Measurements from ENCODE around the gene FIGLA.

Gene FIGLA

GRCh38 chr2:70797506-70797905 lies 7.1 kb upstream of the FIGLA start:
- H3K4me3 ChIP-seq (ENCODE audit: low read depth, low read length), result no peak overlapping the region
- TF ChIP-seq MAX (IDR thresholded peaks at IDR 0.05; ENCODE audit: low read depth, low read length), result no peak
- no peak for TF ChIP-seq POLR2A (IDR thresholded peaks at IDR 0.05; ENCODE audit: extremely low read depth, insufficient read length)
- no peak for TF ChIP-seq CTCF (IDR thresholded peaks at IDR 0.05; ENCODE audit: low read depth, low read length)
- TF ChIP-seq MYC (IDR thresholded peaks at IDR 0.05; ENCODE audit: low read depth, low read length), result no peak
- no peak for DNase-seq (ENCODE audit: low read depth)

GRCh38 chr2:70796262-70796661 lies 5.8 kb upstream of the FIGLA start:
- H3K4me3 ChIP-seq (ENCODE audit: low read depth, low read length), result no peak overlapping the region
- TF ChIP-seq CTCF (IDR thresholded peaks at IDR 0.05; ENCODE audit: low read depth, low read length) (no peak), MYC (IDR thresholded peaks at IDR 0.05; ENCODE audit: low read depth, low read length) (no peak), MAX (IDR thresholded peaks at IDR 0.05; ENCODE audit: low read depth, low read length) (no peak), POLR2A (IDR thresholded peaks at IDR 0.05; ENCODE audit: extremely low read depth, insufficient read length) (no peak)
- no peak for DNase-seq (ENCODE audit: low read depth)

DNA sequence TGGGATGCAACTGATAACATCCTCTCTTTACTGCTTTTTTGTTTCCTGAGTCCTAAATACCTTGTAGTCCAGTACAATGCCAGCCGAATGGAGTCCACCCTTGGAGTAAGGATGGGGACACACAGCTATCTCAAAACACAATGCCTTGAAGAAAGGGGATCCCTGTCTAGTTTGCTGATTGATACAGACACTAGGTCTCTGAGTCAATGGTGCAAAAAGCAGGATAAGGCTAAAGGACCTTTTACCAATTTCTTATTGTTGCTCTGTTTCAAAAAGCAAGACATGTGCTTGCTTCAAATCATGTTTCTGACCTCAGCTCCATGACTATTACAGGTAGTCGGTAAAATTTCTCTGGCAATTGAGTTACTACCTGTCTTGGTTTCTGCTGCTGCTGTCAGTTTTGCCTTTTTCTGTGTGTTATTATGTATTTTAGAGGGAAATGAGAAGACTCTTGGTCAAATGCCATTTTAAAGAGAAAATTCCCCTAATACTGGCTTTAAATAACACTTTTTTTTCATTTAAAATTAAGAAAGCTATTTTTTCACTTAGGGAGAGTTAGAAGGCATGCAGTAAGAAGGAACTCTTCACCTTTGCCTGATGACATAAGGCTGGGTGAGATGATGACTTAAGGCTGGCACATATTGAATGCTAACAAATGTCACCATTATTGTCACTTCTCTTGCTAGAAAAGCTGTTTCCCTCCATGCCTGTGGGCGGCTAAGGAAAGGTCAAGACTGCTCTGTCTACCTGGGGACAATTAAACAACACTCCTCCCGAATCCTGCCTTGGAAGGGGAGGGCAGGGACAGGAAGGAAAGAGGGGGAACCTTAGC lies 4.9 kb upstream of the FIGLA start:
- no peak for TF ChIP-seq MYC (IDR thresholded peaks at IDR 0.05; ENCODE audit: low read depth, low read length)
- TF ChIP-seq POLR2A (IDR thresholded peaks at IDR 0.05; ENCODE audit: extremely low read depth, insufficient read length), result no peak
- H3K4me3 ChIP-seq (ENCODE audit: low read depth, low read length), result no peak overlapping the region
- DNase-seq (ENCODE audit: low read depth), result no peak

DNA sequence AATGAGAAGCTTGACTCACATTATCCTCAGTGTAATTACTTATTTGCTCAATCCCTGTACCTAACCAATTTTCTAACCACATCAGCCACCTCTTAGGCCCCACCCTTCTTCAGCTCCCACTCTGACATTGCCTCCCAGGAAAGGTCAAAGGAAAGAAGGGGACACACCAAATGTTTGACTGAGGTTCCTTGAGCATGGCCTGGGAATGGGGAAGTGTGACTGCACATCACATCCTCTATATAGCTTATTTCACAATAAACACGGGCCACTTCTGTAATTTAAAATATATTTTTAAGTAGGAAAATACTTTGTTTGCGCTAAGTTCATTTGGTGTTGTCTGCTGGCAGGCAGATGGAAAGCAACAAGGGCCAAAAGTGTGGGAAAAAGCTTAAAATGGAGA lies 3.0 kb upstream of the FIGLA start:
- DNase-seq (ENCODE audit: low read depth), result peak; percentile 44
- TF ChIP-seq POLR2A (IDR thresholded peaks at IDR 0.05; ENCODE audit: extremely low read depth, insufficient read length) (no peak), MAX (IDR thresholded peaks at IDR 0.05; ENCODE audit: low read depth, low read length) (no peak), MYC (IDR thresholded peaks at IDR 0.05; ENCODE audit: low read depth, low read length) (no peak), CTCF (IDR thresholded peaks at IDR 0.05; ENCODE audit: low read depth, low read length) (no peak)
- H3K4me3 ChIP-seq (ENCODE audit: low read depth, low read length), result no peak overlapping the region

DNA sequence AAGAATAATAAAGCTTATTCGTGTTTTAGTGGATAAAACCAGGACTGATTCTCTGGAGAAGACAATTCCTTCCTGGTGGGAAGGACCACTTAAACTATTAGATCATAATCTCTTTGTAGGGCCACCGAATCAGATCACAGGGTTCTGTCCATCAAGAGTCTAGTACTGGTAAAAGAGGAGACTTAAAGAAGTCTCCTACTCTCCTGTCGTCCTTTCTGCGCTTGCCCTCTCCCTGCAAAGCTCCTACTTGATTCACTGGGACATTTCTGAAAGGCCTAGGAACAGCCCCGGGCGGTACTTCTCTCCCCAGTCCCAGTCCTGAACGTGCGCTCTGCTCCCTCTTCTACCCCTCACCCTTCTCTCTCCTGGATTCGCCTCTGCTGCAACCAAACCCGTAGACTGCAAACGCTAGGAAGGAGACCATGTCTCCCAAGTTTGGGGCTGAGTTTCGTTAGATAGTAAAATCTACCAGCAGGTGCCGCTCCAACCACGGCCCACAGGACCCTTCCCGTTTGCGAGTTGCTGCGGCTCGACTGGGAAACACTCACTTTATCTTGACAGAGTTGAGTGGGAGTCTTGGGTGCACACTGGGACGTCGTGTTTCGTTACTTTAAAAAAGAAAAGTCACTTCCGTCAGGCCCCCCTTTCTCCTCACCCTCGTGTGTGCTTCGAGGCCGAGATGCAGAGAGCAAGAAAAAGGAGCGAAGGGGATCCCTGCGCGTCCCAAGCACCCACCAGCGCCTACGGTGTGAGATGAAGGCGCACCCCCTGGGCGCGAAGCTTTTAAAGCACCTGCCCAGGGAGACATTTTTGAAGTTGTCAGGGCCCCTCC lies 923 bp downstream of the FIGLA start:
- no peak overlapping the region for H3K4me3 ChIP-seq (ENCODE audit: low read depth, low read length)
- DNase-seq (ENCODE audit: low read depth), result peak; percentile 82
- TF ChIP-seq CTCF (IDR thresholded peaks at IDR 0.05; ENCODE audit: low read depth, low read length) (peak; percentile 76), POLR2A (IDR thresholded peaks at IDR 0.05; ENCODE audit: extremely low read depth, insufficient read length) (no peak)

- no peak overlapping the region for H3K4me3 ChIP-seq (ENCODE audit: low read depth, low read length)
- peak; percentile 78 for DNase-seq (ENCODE audit: low read depth)
- TF ChIP-seq MYC (IDR thresholded peaks at IDR 0.05; ENCODE audit: low read depth, low read length) (peak; percentile 75), CTCF (IDR thresholded peaks at IDR 0.05; ENCODE audit: low read depth, low read length) (peak; percentile 82), POLR2A (IDR thresholded peaks at IDR 0.05; ENCODE audit: extremely low read depth, insufficient read length) (no peak), MAX (IDR thresholded peaks at IDR 0.05; ENCODE audit: low read depth, low read length) (peak; percentile 84)
Observed at GRCh38 chr2:70785137-70785911, 5.1 kb downstream of the FIGLA start.
